Urinary bladder (tissue), 4 donors: ENCODE measurements around the gene EFEMP2. TPM values are rescaled to one million over a fixed set of nuclear protein-coding genes. Genes with fewer than 3 reads are reported as not detected.

Source experiments
- DNase-seq: peaks from one replicate; pipeline ENCODE4 v3.0.0-alpha.2; 2015; ENCODE audit errors: extremely low spot score
- H3K27ac ChIP-seq: one replicate; pipeline ENCODE4 v1.5.1; 2013; ENCODE audit warnings: low read depth, mild to moderate bottlenecking, moderate library complexity
- H3K36me3 ChIP-seq: one replicate; pipeline ENCODE4 v1.6.1; 2013; ENCODE audit warnings: mild to moderate bottlenecking, moderate library complexity; ENCODE audit not compliant: insufficient read depth
- H3K4me1 ChIP-seq: one replicate; pipeline ENCODE4 v1.6.1; 2013; ENCODE audit warnings: mild to moderate bottlenecking, moderate library complexity; ENCODE audit not compliant: insufficient read depth
- H3K4me3 ChIP-seq: one replicate; pipeline ENCODE4 v1.5.1; 2013; ENCODE audit warnings: low read depth, low read length
- WGBS: extraction: QIAGEN DNeasy Blood & Tissue Kit; methylation state at CpG from one replicate; pipeline ENCODE4 v1.1.7; 2013; 5-methylcytosine and 5-hydroxymethylcytosine counted together
- polyA plus RNA-seq: library from polyadenylated mRNA; stranded (reverse); fragments of 200-250 nt; gene quantifications from one replicate; pipeline ENCODE4 v1.2.3, GENCODE V29; 2013
- total RNA-seq: library from RNA; depleted of rRNA; stranded (reverse); fragments of >200 nt; gene quantifications from one replicate; pipeline ENCODE4 v1.2.3, GENCODE V29; 2014
- donor health status: healthy with polysubstance abuse.
- donor health status: healthy.

EFEMP2 gene
- total RNA-seq (43.3 TPM), polyA plus RNA-seq (120 TPM)

DNA sequence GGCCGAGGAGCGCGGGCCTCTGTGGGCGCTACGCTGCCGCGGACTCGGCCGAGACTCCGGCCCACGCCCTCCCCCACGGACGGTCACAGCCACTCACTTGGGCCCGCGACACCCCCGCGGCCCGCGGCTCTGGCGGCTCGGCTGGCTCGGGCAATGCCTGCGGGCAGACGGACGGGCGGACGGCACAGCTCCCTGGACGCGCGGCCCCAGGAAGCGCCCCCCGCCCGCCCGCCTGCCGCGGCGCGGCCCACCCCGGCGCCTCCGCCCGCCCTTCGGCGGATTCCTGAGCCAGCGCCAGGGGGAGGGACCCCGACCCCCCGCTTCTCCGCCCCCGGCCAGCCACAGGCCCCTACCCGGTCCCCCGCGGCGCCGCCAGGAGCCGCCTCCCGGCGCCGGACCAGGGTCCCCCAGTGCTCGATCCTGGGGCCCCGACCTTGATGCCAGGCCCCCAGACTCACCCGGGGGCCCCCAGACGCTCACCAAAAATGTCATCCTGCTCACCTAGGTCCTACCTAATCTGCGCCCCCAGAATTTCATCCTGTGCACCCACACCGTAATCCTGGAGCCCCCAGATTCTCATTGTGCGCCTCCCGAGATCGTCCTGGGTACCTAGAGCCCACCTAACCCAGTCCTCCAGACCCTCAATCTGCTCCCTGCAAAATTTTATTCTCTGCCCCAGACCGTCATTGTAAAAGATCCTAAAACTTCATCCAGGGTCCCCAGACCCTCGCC is at the start of gene EFEMP2:
TSS of gene EFEMP2 (minus strand) at position 215 of the 732 bp plus-strand sequence. CDS start 446 bp downstream, outside the sequence.
- no peak for DNase-seq
- 3% methylated on average over 67 of the region's 69 CpGs for WGBS
- Histone ChIP-seq H3K36me3 (no peaks in the 10 kb centered on the region), H3K27ac (peak within 1 kb of the TSS; percentile 91), H3K4me3 (peak within 1 kb of the TSS; percentile 61), H3K4me1 (peaks cover 4% of the 10 kb centered on the region)

DNA sequence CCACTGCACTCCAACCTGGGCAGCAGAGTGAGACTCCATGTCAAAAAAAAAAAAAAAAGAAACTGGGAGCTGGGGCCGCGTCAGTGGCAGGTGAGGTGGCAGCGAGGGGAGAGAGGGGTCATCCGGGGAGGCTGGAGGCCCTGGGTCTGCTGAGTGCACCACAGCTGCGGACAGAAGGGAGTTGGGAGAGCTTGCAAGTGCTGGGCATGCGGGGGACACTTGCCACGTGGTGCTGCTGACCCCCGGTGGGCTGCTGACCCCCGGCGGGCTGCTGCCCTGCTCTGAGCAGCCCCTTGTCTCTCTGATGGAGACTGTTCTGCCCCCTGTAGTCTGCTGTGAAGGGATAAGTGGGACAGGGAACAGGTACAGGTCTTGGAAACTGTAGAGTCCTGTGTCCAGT is 49.3 kb upstream of the EFEMP2 start:
- 93% methylated on average over 10 of the region's 10 CpGs for WGBS

DNA sequence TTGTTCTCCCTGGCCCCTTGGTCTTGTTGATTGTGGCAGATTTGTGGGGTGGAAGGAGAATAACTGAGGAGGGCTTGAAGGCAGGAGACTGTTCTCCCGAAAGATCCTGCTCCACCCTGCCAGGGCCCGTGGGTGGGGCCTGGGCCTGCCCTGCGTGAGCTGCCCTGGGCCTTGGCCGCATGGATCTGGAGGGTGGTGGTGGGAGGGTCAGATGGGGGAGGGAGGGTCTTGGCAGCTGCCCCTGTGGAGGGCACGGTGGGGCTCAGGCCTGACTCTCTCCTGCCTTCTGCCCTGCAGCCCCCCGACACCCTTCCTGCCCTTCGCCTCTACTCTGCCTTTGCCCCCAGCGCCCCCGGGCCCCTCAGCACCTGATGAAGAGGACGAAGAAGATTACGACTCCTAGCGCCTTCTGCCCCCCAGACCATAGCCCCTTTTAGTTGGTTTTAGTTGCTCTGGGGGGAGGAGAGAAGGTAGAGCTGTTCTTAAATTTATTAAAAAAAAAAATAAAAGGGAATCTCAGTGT is 48.5 kb upstream of the EFEMP2 start:
- Histone ChIP-seq H3K27ac (no peak overlapping the region), H3K36me3 (no peaks in the 10 kb centered on the region), H3K4me1 (peaks cover 2% of the 10 kb centered on the region), H3K4me3 (no peak overlapping the region)
- DNase-seq = no peak
- 82% methylated on average over 12 of the region's 12 CpGs for WGBS

More for the DNA sequence above, 49.3 kb upstream of the EFEMP2 start:
- H3K4me3 ChIP-seq = no peak overlapping the region
- H3K36me3 ChIP-seq = no peaks in the 10 kb centered on the region
- no peak overlapping the region for H3K27ac ChIP-seq
- H3K4me1 ChIP-seq = peaks cover 2% of the 10 kb centered on the region
- no peak for DNase-seq

DNA sequence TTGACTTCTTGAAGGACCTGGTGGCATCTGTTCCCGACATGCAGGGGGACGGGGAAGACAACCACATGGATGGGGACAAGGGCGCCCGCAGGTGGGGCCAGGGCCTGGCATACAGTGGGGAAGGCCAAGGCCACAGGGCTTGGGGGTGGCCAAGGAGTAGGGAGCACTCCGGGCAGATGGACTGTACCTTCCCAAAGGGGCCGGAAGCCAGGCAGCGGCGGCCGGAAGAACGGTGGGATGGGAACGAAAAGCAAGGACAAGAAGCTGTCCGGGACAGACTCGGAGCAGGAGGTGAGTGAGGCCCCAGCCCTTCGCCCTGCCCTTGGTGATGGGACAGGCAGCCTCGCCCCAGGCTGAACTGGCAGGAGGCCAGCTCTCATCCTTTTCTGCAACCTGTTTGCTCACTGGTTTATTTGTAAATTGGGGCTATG is 47.8 kb upstream of the EFEMP2 start:
- WGBS = 62% methylated on average over 15 of the region's 15 CpGs
- DNase-seq = no peak
- H3K27ac ChIP-seq = no peak overlapping the region

DNA sequence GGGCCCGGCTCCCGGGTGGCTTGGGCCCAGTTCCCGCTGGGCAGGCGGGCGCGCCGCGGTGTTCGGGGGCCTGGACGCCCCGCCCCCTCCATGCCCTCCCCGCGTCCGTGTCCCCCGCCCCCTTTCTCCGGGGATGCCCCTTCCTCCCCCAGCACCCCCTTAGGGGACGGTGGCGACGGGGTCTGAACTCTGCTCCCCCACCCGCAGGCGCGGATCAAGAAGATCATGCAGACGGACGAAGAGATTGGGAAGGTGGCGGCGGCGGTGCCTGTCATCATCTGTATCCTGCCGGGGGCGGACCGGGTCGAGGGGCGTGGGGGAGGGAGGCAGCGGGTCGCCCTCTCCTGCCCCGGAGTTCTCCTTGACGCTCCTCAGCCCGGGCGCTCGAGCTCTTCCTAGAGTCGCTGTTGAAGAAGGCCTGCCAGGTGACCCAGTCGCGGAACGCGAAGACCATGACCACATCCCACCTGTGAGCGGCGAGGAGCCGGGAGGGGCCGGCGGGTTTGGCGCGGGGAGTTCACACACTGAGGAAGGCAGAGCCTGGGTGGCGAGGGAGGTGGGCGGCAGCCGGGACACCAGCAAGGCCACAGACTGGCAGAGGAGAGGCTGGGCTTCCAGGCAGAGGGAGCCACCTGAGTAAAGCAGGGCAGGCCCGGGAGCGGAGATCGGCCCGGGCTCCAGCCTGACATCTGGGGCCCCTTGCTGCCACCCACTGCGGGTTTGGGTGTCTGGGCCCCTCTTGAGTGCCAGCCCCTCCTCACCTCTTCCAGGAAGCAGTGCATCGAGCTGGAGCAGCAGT is 47.2 kb upstream of the EFEMP2 start:
- Histone ChIP-seq H3K4me1 (peaks cover 2% of the 10 kb centered on the region), H3K4me3 (peak overlapping the region; percentile 86), H3K27ac (peak overlapping the region; percentile 69), H3K36me3 (no peaks in the 10 kb centered on the region)
- 1% methylated on average over 60 of the region's 60 CpGs for WGBS
- DNase-seq = no peak

More for the DNA sequence above, 47.8 kb upstream of the EFEMP2 start:
- Histone ChIP-seq H3K4me1 (peaks cover 2% of the 10 kb centered on the region), H3K4me3 (peak overlapping the region; percentile 86), H3K36me3 (no peaks in the 10 kb centered on the region)

DNA sequence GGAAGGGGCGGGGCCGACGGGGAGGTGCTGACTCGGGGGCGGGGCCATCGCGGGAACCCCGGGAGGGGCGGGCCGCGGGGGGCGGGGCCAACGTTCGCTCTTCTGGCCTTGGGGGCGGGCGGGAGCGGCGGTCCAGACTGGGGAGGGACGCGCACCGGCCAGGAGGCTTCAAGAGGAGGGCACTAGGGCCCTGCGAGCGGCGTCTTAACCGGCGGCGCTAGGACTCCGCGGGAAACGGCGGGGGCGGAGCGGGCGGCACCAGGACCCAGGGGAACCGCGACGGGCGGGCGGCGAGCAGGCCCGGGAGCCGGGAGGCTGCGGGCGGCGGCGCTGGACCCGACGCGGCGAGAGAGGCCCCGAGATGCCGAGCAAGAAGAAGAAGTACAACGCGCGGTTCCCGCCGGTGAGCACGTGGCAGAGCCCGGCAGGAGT is 46.6 kb upstream of the EFEMP2 start, which contains the start of gene DRAP1:
TSS of gene DRAP1 (plus strand) at position 286 of the 432 bp plus-strand sequence. CDS start at position 362, 76 bp downstream.
- 1% methylated on average over 59 of the region's 59 CpGs for WGBS
- Histone ChIP-seq H3K36me3 (no peaks in the 10 kb centered on the region), H3K27ac (peak within 1 kb of the TSS; percentile 94), H3K4me1 (peaks cover 2% of the 10 kb centered on the region), H3K4me3 (peak within 1 kb of the TSS; percentile 86)
- DNase-seq = peak; percentile 92

DNA sequence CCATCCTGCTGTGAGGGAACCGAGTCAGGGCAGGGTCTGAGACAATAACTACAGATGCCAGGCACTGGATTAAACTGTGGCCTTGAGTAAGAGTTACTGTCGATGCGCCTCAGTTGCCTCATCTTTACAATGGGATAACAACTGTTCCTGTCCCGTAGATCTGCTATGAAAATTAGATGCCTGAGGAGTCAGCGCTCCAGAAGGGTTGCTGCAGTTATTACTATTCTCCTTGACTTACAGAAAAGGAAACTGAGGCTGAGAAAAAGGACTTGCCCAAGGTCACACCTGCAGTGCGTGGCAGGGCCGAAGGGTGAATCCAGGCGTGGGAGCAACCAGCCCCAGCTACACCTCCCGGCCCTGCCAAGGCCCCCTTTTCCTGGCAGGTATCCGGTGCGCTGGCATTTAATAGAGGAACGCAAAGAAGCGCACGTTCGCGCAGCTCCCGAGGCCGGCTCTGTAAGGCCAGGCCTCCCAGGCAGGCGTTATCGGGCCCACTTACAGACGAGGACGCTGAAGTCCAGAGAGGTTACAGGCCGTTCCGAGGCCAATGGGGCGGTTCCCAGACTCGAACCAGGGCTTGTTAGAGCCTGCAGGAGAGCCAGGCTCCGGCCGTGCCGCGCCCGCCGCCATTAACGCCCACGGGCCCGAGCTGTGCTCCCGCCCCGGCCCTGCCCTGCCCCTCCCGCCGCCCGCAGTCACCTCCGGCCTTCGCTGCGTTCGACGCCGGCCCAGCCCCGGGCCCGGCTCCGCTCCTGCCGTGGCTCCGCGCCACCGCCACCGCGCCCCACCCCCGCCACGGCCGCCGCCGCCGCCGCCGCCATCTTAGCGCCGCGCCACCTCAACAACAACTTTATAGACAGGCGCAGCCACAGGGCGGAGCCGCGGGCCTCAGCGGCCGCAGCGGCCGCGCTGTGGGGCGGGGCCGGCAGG is 45.9 kb upstream of the EFEMP2 start, which contains the start of gene C11orf68:
TSS of gene C11orf68 (minus strand) at position 852 of the 930 bp plus-strand sequence. CDS start at position 821, 31 bp downstream.
- no peak for DNase-seq
- peak within 1 kb of the TSS; percentile 86 for H3K4me3 ChIP-seq
- H3K4me1 ChIP-seq = peaks cover 2% of the 10 kb centered on the region
- H3K27ac ChIP-seq = peak within 1 kb of the TSS; percentile 94
- WGBS = 4% methylated on average over 77 of the region's 77 CpGs
- H3K36me3 ChIP-seq = no peaks in the 10 kb centered on the region

DNA sequence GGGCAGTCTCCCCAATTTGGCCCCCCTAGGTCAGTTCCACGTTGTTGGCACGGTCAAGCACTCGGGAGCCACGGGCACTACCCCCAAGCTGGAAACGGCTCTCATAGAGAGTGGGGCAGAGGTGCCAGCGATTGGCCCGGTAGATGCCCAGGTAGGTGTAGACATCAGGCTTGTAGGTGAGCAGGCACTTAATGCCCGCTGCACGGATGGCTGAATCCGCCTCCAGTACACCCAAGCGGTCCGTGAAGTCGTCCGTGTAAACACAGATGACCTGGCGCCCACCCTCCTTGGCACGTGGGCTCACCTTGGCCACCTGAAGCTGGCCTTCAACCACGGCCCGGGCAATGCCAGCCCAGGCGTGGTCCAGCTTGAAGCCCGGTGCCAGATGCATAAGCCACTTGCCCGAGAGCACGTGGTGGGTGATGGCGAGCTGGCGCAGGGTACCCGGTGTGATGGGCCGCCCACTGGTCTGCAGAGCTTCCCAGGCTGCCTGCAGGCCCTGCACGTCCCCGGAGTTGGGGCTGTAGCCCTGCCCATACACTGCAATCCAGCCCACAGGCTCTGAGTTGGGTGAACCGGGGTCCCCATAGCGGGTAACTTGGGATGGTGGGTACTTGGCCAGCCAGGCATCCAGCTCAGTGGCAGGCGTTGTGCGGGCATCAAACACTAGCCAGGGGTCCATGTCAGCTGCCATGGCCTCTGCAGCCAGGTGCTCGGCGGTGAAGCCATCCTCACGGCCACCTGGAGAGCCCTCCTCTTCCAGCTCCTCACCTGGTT is 45.0 kb upstream of the EFEMP2 start:
- H3K27ac ChIP-seq = peak overlapping the region; percentile 94
- peak overlapping the region; percentile 74 for H3K4me3 ChIP-seq
- 77% methylated on average over 35 of the region's 35 CpGs for WGBS
- H3K36me3 ChIP-seq = no peaks in the 10 kb centered on the region
- peaks cover 2% of the 10 kb centered on the region for H3K4me1 ChIP-seq
- DNase-seq = no peak

DNA sequence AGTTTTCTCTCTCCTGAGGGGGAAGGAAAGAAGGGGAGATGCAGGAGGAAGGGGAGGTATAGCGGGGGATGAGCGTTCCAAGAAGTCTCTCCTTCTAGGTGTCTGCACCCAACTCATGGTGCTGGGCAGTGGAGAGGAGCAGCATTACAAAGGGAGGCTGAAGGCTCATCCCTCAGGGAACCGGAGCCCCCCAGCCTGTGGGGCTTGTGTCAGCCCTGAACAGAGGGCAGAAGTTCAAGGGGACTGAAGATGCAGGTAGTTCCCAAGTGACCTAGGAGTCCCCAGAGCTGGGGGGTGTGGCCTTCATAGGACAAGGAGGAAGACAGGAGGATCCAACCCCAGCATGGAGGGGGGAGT is 44.5 kb upstream of the EFEMP2 start:
- H3K36me3 ChIP-seq = no peaks in the 10 kb centered on the region
- no peak overlapping the region for H3K27ac ChIP-seq
- 87% methylated on average over 3 of the region's 3 CpGs for WGBS
- peaks cover 2% of the 10 kb centered on the region for H3K4me1 ChIP-seq
- no peak overlapping the region for H3K4me3 ChIP-seq
- DNase-seq = no peak

DNA sequence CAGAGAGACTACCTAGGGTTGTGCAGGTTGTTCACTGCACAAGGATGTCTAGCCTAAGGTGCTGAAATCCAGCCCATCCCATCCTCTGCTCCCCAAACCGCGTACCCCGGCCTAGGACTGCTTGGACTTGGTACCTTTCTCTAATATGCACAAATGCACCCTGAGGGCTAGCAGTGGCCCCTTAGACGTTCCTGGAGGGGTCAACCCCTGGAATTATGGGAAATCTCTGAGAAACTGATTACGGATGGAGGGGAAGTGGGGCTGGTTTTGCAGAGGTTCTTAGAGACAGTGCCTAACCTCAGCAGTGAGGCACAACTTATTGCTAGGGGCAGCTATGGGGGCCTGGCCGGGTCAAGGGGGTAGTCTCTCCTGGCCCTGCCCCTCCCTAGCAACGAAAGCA is 43.8 kb upstream of the EFEMP2 start:
- no peak for DNase-seq

DNA sequence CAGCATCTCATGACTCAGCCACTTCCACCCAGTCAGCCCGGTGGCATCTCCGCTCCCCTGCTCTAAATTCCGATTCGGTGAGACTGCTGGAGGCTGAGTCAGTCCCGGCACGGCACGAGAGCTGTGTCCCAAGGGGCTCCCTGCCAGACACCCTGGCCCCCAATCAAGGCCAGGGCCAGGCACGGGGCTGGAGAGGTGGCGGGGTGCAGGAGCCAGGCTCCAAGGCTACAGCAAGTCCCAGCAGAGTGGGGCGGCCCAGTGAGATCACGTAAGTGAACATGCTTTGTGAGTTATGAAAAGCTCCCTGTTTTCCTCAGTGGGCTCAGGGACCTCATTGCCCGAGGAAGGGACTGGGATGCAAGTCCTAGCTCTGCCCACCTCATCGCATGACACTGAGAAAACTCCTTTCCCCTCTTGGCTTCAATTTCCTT is 43.2 kb upstream of the EFEMP2 start:
- H3K27ac ChIP-seq = peak overlapping the region; percentile 55
- H3K4me1 ChIP-seq = peaks cover 2% of the 10 kb centered on the region
- H3K36me3 ChIP-seq = no peaks in the 10 kb centered on the region
- no peak overlapping the region for H3K4me3 ChIP-seq
- no peak for DNase-seq
- WGBS = 10% methylated on average over 13 of the region's 13 CpGs

More for the DNA sequence above, 43.8 kb upstream of the EFEMP2 start:
- H3K27ac ChIP-seq = peak overlapping the region; percentile 33
- no peaks in the 10 kb centered on the region for H3K36me3 ChIP-seq
- 67% methylated on average over 7 of the region's 7 CpGs for WGBS
- H3K4me3 ChIP-seq = no peak overlapping the region
- peaks cover 2% of the 10 kb centered on the region for H3K4me1 ChIP-seq
